ENCODE results near the gene CDK5RAP2. TPM values are rescaled to one million over a fixed set of nuclear protein-coding genes. Genes with fewer than 3 reads are reported as not detected.

CDK5RAP2 gene
- total and polyA plus RNA-seq, 9 of the 15 experiments (the other 6 are each of a cell fraction or from before 2014, with no cell fraction given): 19.9 to 68.8 (median 42.2) TPM

DNA sequence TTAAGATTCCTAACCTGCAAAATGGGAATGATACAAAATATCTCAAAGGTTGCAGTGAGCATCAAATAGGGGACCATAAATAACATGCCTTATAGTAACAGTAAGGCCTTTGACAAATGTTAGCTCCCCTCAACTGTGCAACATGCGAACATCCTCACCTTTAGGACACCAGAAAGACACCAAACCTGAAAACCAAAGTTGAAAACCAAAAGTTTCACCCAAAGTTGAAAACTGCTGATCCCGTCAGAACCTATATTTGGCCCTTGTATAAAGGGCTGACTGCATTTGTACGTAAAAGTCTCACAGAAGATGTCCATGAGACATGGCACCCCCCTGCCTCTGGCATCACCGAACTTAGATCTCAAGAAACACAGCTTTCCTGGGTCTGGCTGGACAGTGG, 12.1 kb downstream of the CDK5RAP2 start (continued):
- TF ChIP-seq, protein P1, sequence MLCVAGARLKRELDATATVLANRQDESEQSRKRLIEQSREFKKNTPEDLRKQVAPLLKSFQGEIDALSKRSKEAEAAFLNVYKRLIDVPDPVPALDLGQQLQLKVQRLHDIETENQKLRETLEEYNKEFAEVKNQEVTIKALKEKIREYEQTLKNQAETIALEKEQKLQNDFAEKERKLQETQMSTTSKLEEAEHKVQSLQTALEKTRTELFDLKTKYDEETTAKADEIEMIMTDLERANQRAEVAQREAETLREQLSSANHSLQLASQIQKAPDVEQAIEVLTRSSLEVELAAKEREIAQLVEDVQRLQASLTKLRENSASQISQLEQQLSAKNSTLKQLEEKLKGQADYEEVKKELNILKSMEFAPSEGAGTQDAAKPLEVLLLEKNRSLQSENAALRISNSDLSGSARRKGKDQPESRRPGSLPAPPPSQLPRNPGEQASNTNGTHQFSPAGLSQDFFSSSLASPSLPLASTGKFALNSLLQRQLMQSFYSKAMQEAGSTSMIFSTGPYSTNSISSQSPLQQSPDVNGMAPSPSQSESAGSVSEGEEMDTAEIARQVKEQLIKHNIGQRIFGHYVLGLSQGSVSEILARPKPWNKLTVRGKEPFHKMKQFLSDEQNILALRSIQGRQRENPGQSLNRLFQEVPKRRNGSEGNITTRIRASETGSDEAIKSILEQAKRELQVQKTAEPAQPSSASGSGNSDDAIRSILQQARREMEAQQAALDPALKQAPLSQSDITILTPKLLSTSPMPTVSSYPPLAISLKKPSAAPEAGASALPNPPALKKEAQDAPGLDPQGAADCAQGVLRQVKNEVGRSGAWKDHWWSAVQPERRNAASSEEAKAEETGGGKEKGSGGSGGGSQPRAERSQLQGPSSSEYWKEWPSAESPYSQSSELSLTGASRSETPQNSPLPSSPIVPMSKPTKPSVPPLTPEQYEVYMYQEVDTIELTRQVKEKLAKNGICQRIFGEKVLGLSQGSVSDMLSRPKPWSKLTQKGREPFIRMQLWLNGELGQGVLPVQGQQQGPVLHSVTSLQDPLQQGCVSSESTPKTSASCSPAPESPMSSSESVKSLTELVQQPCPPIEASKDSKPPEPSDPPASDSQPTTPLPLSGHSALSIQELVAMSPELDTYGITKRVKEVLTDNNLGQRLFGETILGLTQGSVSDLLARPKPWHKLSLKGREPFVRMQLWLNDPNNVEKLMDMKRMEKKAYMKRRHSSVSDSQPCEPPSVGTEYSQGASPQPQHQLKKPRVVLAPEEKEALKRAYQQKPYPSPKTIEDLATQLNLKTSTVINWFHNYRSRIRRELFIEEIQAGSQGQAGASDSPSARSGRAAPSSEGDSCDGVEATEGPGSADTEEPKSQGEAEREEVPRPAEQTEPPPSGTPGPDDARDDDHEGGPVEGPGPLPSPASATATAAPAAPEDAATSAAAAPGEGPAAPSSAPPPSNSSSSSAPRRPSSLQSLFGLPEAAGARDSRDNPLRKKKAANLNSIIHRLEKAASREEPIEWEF (CRISPR knock-in tag; IDR thresholded peaks at IDR 0.05): no peak

DNA sequence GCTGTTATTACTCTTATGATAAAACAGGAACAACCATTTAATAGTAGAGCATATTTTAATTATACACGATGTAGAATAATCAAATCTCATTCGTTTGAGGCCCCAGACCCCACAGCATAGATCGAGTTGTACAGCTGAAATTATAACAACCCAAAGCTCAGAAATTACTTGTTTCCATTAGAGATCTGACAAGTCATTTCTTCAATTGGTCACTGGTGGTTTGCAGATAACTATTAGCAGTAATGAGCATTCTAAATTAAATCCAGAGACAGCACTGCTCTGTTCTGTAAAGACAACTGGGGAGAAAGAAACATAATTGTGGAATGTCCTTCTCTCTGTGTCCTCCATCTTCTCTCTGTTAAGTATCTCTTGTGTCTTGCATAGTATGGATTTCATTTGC, 12.9 kb downstream of the CDK5RAP2 start:
- FAIRE-seq (no peak), DNase-seq (ENCODE audit: extremely low read depth in 1 of 4, low spot score in 3 of 4) (no peak), ATAC-seq (no peak)
- Histone ChIP-seq H3K4me3 (no peak overlapping the region), H3K36me3 (ENCODE audit: control insufficient read depth, insufficient read depth, low read length) (peaks cover 92% of the 10 kb centered on the region), H3K9ac (ENCODE audit: insufficient read depth in 1 of 2, low read depth in 2 of 2, low read length in 2 of 2) (no peak overlapping the region), H3K79me2 (ENCODE audit: control insufficient read depth, insufficient read depth, low read length) (peaks cover 24% of the 10 kb centered on the region; the same call in 2 of the 3 replicates), H3K9me3 (replicated peaks; ENCODE audit: control insufficient read depth, insufficient read depth, low read depth, low read length) (no peaks in the 10 kb centered on the region), H4K20me1 (replicated peaks; ENCODE audit: control insufficient read depth, insufficient read depth, low read length) (peaks cover 7% of the 10 kb centered on the region), H3K27ac (ENCODE audit: extremely low read depth, low read depth, low read length) (no peak overlapping the region), H2AFZ (ENCODE audit: low read depth, low read length) (no peak overlapping the region), H3K4me2 (ENCODE audit: insufficient read depth, low read length) (no peak overlapping the region), H3K4me1 (replicated peaks in 1 of 2; ENCODE audit: control insufficient read depth in 2 of 2, insufficient read depth in 2 of 2, low read length in 2 of 2) (peaks cover 4 to 14% of the 10 kb centered on the region in 2 experiments; a peak in 3 of 5 replicates), H3K9me1 (ENCODE audit: control insufficient read depth, insufficient read depth, low read length) (no peaks in the 10 kb centered on the region), H3K27me3 (ENCODE audit: control insufficient read depth in 2 of 2, insufficient read depth in 2 of 2, low read length in 2 of 2) (no peaks in the 10 kb centered on the region)
- intact Hi-C loops (cut with micrococcal nuclease): no loop called here
- CTCF ChIA-PET (ENCODE audit: low intra/inter-chr PET ratio): no interaction called here
- 68% methylated on average over 3 of the region's 3 CpGs for WGBS (ENCODE audit: insufficient coverage, low coverage, missing lambda C conversion rate)
- in situ Hi-C loops (cut with MboI): no loop called here
- POLR2A ChIA-PET: no interaction called here
- TF ChIP-seq EWSR1 (IDR thresholded peaks at IDR 0.05; ENCODE audit: borderline replicate concordance, low read depth, partially characterized antibody) (no peak), ZNF121 (CRISPR knock-in tag; conservative IDR thresholded peaks at IDR 0.05) (no peak)
- no TSS peak for BruUV-seq (replicated peaks)

Measured in K562 (cell line).